GM12872 (cell line): ENCODE data around the gene SLC49A4.

Experiments
- CTCF ChIP-seq: IDR thresholded peaks from 3 replicates; pipeline ENCODE4 v1.5.1; 2011; ENCODE audit warnings: low read depth, mild to moderate bottlenecking, low read length, moderate library complexity; ENCODE audit not compliant: insufficient read depth

The SLC49A4 gene

DNA sequence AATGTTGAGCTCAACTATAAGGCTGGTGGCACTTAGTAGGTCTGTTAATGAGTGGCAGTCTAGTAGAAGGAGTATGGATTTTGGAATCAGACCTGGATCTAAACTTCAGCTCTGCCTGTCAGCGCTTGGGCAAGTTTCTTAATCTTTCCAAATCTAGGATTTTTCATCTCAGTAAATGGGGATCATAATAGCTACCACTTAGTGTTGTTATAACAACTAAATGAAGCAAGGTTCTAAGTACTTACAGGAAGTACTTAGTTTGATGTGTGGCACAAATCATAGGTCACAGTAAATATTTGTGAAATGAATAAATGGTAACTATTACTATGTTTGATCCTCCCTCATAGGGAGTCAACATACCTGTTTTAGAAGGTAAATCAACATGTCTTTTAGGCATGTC lies 31.4 kb downstream of the SLC49A4 start:
- no peak for TF ChIP-seq CTCF

DNA sequence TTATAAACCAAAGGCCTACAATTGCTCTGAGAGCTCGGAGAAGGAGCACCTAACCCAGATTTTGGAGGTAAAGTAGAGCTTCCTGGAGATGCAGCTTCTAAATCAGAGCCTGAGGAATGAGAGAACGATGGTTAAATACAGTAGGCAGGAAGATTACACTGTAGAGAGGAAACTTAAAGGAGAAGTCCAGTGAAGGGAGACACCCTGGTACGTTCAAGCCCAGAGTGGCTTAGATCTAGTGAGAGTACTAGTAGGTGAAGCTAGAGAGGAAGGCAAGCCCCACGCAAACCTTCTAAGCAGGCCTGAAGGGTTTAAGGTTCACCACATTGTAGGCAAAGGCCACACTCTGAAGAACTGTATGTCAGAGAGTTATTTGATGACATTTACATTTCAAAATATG lies 33.4 kb downstream of the SLC49A4 start:
- no peak for TF ChIP-seq CTCF

GRCh38 chr3:122835590-122835989 lies 40.7 kb downstream of the SLC49A4 start:
- no peak for TF ChIP-seq CTCF

- no peak for TF ChIP-seq CTCF
These were observed 48.7 kb downstream of the SLC49A4 start for GRCh38 chr3:122843604-122844003.

- no peak for TF ChIP-seq CTCF
These were observed 62.1 kb downstream of the SLC49A4 start for GRCh38 chr3:122857019-122857418.

DNA sequence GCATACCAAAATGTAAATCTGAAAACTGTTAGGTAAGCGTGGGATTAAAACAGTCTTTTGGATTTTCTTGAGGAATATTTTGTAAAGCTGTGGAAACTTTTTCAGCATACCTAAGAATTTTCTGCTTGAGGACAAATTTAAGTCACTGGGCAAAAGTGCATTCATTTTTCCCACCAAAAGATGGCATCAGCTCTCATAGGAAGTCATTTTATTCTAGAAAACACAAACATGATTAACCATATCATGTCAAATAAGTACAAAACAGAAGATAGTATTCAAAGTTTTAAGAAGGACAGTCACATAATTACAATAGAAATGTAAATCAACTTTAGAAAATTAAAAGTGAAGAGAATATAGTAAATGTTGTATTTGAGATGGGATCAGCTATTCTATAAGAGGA lies 63.5 kb downstream of the SLC49A4 start:
- no peak for TF ChIP-seq CTCF

GRCh38 chr3:122859021-122859805 lies 64.3 kb downstream of the SLC49A4 start:
- TF ChIP-seq CTCF: no peak
